Endothelial cell of umbilical vein (primary cell): Measurements from ENCODE around the gene PARVA. TPM values are rescaled to one million over a fixed set of nuclear protein-coding genes. Genes with fewer than 3 reads are reported as not detected.
A peak's percentile ranks its signal among the peaks of the same experiment; 100 is the strongest.

Source experiments
- BruUV-seq: library from RNA; stranded (reverse); fragments of 400-500 nt; replicated peaks from 2 replicates; lab custom pipeline; 2021; lab: Mats Ljungman, UMichigan
- CTCF ChIA-PET: fragments of 300-600, 350-600 bp; sonication (Branson Sonifier 250); formaldehyde crosslinking; loops from one replicate; lab custom pipeline; 2021; ENCODE audit warnings: antibody characterized with exemption, inconsistent platforms; lab: Charles Lee
- POLR2A ChIA-PET: fragments of 300-600, 350-600 bp; sonication (Branson Sonifier 250); formaldehyde crosslinking; loops from one replicate; lab custom pipeline; 2021; ENCODE audit warnings: antibody characterized with exemption, inconsistent platforms; lab: Charles Lee
- DNase-seq: peaks from one replicate; pipeline ENCODE4 v3.0.0-alpha.2; 2011; ENCODE audit warnings: low read depth, low spot score
- FAIRE-seq: peaks from 2 replicates; lab custom pipeline; 2011; peaks lifted over from hg19 to GRCh38; lab: Jason Lieb, UNC
- H2AFZ ChIP-seq: 2 replicates; pipeline ENCODE4 v1.6.0; 2012; ENCODE audit warnings: low read depth, low read length, control low read depth, inconsistent platforms
- H3K27ac ChIP-seq: 2 replicates; pipeline ENCODE4 v1.5.1; 2011; ENCODE audit warnings: low read depth, mild to moderate bottlenecking, control low read depth, low read length, moderate library complexity; ENCODE audit not compliant: insufficient read depth
- H3K27me3 ChIP-seq, 2 experiments: 2 replicates each; pipeline versions ENCODE4 v1.6.0 to v1.6.1; 2011; ENCODE audit warnings: low read length in 2 of 2, mixed read lengths in 1 of 2; ENCODE audit not compliant: control insufficient read depth in 2 of 2, insufficient read depth in 2 of 2
- H3K36me3 ChIP-seq, 2 experiments: 2 replicates in 1 of 2; 3 replicates in 1 of 2; pipeline ENCODE4 v1.5.1; 2011; ENCODE audit warnings: low read length in 2 of 2, mild to moderate bottlenecking in 1 of 2, moderate library complexity in 1 of 2; ENCODE audit not compliant: control insufficient read depth in 2 of 2, insufficient read depth in 2 of 2; ENCODE audit errors: extremely low read depth in 1 of 2
- H3K4me1 ChIP-seq: 3 replicates; pipeline ENCODE4 v1.5.1; 2011; ENCODE audit warnings: mild to moderate bottlenecking, low read length; ENCODE audit not compliant: control insufficient read depth, insufficient read depth; ENCODE audit errors: extremely low read depth
- H3K4me2 ChIP-seq: 2 replicates; pipeline ENCODE4 v1.6.1; 2011; ENCODE audit warnings: low read length, control low read depth, mixed read lengths; ENCODE audit not compliant: insufficient read depth
- H3K4me3 ChIP-seq, 3 experiments: fragments of 200-600 bp in 1 of 3; sonication (generic), shearing (Covaris generic) in 1 of 3; replicated peaks in 1 of 3; 2 replicates each; pipeline ENCODE4 v1.5.1; 2011 to 2016; ENCODE audit warnings: control low read depth in 3 of 3, low read length in 3 of 3, mild to moderate bottlenecking in 2 of 3, inconsistent platforms in 1 of 3, low read depth in 1 of 3, moderate library complexity in 1 of 3; ENCODE audit not compliant: insufficient read depth in 1 of 3
- H3K79me2 ChIP-seq: 2 replicates; pipeline ENCODE4 v1.6.0; 2012; ENCODE audit warnings: low read length, inconsistent platforms; ENCODE audit not compliant: control insufficient read depth, insufficient read depth
- H3K9ac ChIP-seq: replicated peaks from 2 replicates; pipeline ENCODE3; 2011; ENCODE audit warnings: low read length, control low read depth; ENCODE audit not compliant: insufficient read depth; ENCODE audit errors: extremely low read depth
- H3K9me1 ChIP-seq: replicated peaks from 3 replicates; pipeline ENCODE4 v1.6.0; 2011; ENCODE audit warnings: mild to moderate bottlenecking, low read length; ENCODE audit not compliant: control insufficient read depth, insufficient read depth; ENCODE audit errors: extremely low read depth
- H3K9me3 ChIP-seq: replicated peaks from 2 replicates; pipeline ENCODE4 v1.5.1; 2012; ENCODE audit warnings: low read length, inconsistent platforms; ENCODE audit not compliant: control insufficient read depth, insufficient read depth
- H4K20me1 ChIP-seq: replicated peaks from 2 replicates; pipeline ENCODE3; 2011; ENCODE audit warnings: mild to moderate bottlenecking, low read length; ENCODE audit not compliant: control insufficient read depth, insufficient read depth; ENCODE audit errors: extremely low read depth
- EZH2 ChIP-seq: IDR thresholded peaks from 2 replicates; pipeline ENCODE4 v1.6.1; 2012; ENCODE audit warnings: borderline replicate concordance, low read depth, mild to moderate bottlenecking, moderate library complexity, low read length, inconsistent platforms; ENCODE audit not compliant: severe bottlenecking
- FOS ChIP-seq: IDR thresholded peaks from 2 replicates; pipeline ENCODE4 v1.6.1; 2011; ENCODE audit warnings: mild to moderate bottlenecking, low read length, moderate library complexity, borderline replicate concordance; ENCODE audit not compliant: insufficient read depth
- GATA2 ChIP-seq: IDR thresholded peaks from 2 replicates; pipeline ENCODE4 v1.7.0; 2011; ENCODE audit warnings: low read depth, mild to moderate bottlenecking, moderate library complexity, mixed read lengths, low read length; ENCODE audit not compliant: insufficient read length, insufficient read depth
- JUN ChIP-seq: IDR thresholded peaks from 2 replicates; pipeline ENCODE4 v1.6.1; 2011; ENCODE audit warnings: borderline replicate concordance, low read depth; ENCODE audit not compliant: insufficient read length, insufficient read depth
- dilution Hi-C: fragments of 300-500 bp; cut with MboI; formaldehyde crosslinking; loops from one replicate; pipeline ENCODE4 v1.15.0; 2019; ENCODE audit warnings: low sequenced_read_pairs; ENCODE audit not compliant: extremely low pct_ligation_motif_present
- intact Hi-C: fragments of 100-400 bp; cut with micrococcal nuclease; formaldehyde crosslinking; loops from one replicate; pipeline ENCODE4 v1.10.0; 2022
- polyA plus RNA-seq, 4 experiments: library from polyadenylated mRNA; depleted of rRNA in 3 of 4; stranded (reverse) in 3 of 4; unstranded in 1 of 4; fragments of >200 nt; gene quantifications; 2 replicates each; pipeline versions ENCODE4 v1.2.1 to v1.2.3, GENCODE V29; 2011 to 2012; ENCODE audit warnings: missing spikeins in 1 of 4
- total RNA-seq: library from RNA; stranded (reverse); gene quantifications from 2 replicates; pipeline ENCODE4 v1.2.3, GENCODE V29; 2021
- TF ChIP-seq, protein P1 (sequence below), 2 donors: IDR thresholded peaks; 1 replicate in 1 of 2; 2 replicates in 1 of 2; pipeline ENCODE4 v1.5.1; 2011; ENCODE audit warnings: low read length in 2 of 2, mild to moderate bottlenecking in 2 of 2, moderate library complexity in 2 of 2, control low read depth in 1 of 2, inconsistent platforms in 1 of 2, low read depth in 1 of 2; ENCODE audit not compliant: insufficient read depth in 1 of 2; ENCODE audit errors: extremely low read depth in 1 of 2
- TF ChIP-seq, protein P2 (sequence below): IDR thresholded peaks from 2 replicates; pipeline ENCODE4 v1.6.1; 2011; ENCODE audit not compliant: insufficient read depth, insufficient read length

Gene PARVA
- total and polyA plus RNA-seq, 2 donors (not counting 3 experiments of a cell fraction or from before 2014, with no cell fraction given): 40.6 to 104 TPM

DNA sequence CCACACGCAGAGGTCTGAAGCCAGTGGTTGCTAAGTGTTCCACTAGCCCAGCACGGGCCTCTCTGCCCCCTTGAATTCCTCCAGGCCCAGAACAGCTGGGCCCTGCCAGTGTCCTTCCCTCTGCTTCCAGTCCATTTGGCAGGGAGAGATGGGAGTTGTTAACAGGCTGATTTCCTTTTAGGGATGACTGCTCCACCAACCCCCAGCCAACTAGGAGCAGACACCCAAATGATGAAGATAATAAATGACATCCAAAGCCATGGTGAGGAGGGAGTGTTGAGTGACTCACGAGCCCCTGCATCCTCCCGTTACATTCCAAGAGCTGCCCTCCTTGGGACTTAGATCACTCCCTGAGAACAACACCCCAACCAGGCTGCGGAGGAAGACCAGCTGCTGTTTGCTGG, 20.6 kb downstream of the PARVA start:
- intact Hi-C loops (no loop called here), dilution Hi-C loops (no loop called here)
- ChIA-PET POLR2A (no interaction called here), CTCF (interaction anchor here (1.3 to 1.6 kb wide), 2 partner anchors 21 to 66 kb away, joined by 4 to 5 read pairs; partner anchors contain the start of gene PARVA)
- H3K9me3 ChIP-seq: no peaks in the 10 kb centered on the region
- FAIRE-seq (no peak), DNase-seq (peak; percentile 15)
- H3K4me3 ChIP-seq: no peak overlapping the region
- TF ChIP-seq, protein P1, sequence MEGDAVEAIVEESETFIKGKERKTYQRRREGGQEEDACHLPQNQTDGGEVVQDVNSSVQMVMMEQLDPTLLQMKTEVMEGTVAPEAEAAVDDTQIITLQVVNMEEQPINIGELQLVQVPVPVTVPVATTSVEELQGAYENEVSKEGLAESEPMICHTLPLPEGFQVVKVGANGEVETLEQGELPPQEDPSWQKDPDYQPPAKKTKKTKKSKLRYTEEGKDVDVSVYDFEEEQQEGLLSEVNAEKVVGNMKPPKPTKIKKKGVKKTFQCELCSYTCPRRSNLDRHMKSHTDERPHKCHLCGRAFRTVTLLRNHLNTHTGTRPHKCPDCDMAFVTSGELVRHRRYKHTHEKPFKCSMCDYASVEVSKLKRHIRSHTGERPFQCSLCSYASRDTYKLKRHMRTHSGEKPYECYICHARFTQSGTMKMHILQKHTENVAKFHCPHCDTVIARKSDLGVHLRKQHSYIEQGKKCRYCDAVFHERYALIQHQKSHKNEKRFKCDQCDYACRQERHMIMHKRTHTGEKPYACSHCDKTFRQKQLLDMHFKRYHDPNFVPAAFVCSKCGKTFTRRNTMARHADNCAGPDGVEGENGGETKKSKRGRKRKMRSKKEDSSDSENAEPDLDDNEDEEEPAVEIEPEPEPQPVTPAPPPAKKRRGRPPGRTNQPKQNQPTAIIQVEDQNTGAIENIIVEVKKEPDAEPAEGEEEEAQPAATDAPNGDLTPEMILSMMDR (IDR thresholded peaks at IDR 0.05; ENCODE audit: extremely low read depth in 1 of 2, insufficient read depth in 1 of 2, low read depth in 1 of 2, low read length in 2 of 2): no peak
- TF ChIP-seq FOS (no peak), GATA2 (no peak), JUN (no peak), EZH2 (no peak)
- TF ChIP-seq, protein P2, sequence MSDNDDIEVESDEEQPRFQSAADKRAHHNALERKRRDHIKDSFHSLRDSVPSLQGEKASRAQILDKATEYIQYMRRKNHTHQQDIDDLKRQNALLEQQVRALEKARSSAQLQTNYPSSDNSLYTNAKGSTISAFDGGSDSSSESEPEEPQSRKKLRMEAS: no peak
- no peaks in the 10 kb centered on the region for H3K36me3 ChIP-seq
- no peaks in the 10 kb centered on the region for H3K9me1 ChIP-seq
- H3K4me1 ChIP-seq: peaks cover 9% of the 10 kb centered on the region
- BruUV-seq: no TSS peak
- H2AFZ ChIP-seq: no peak overlapping the region
- no peaks in the 10 kb centered on the region for H4K20me1 ChIP-seq
- H3K9ac ChIP-seq: no peak overlapping the region
- H3K27me3 ChIP-seq: no peaks in the 10 kb centered on the region
- H3K27ac ChIP-seq: no peak overlapping the region
- H3K79me2 ChIP-seq: peaks cover 70% of the 10 kb centered on the region
- no peak overlapping the region for H3K4me2 ChIP-seq
